KBM-7 (cell line): Measurements from ENCODE around the gene HELT.
A peak's percentile ranks its signal among the peaks of the same experiment; 100 is the strongest.
"Not testable (repeated sequence)": the region's sequence is repeated elsewhere in the genome, so short reads cannot be mapped to it uniquely, and the experiment has no call there.

Experiments used
- DNase-seq: peaks from one replicate; pipeline ENCODE4 v3.0.0-alpha.2; 2015
- in situ Hi-C: fragments of 300-500 bp; cut with MboI; formaldehyde crosslinking; loops from 2 replicates; pipeline ENCODE4 v1.14.3; 2020; ENCODE audit warnings: low sequenced_read_pairs, low pct_unique_long_range_greater_than_20kb, mixed read lengths

HELT gene

DNA sequence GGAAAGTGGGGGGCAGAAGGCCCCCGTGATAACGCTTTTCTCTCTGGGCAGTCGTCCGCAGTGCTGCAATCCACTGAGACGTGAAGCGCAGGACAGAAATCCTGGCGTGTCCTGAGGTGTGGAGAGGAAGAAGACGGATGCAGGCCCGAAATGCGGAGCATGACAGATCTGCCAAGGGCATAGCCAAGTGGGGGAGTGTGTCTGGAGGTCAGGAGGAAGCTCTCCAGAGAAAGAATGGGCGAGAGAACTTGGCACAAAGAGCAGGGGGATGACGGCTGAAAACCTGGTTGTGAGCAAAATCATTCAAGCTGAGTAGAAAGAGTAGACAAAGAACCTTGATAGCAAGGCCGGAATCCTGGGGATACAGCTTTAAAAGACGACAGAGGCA, 23.7 kb upstream of the HELT start:
- DNase-seq, result no peak
- in situ Hi-C loops, result loop anchor here (25.0 kb wide), 1 partner anchor 232 kb away; no protein-coding TSS in a partner anchor

DNA sequence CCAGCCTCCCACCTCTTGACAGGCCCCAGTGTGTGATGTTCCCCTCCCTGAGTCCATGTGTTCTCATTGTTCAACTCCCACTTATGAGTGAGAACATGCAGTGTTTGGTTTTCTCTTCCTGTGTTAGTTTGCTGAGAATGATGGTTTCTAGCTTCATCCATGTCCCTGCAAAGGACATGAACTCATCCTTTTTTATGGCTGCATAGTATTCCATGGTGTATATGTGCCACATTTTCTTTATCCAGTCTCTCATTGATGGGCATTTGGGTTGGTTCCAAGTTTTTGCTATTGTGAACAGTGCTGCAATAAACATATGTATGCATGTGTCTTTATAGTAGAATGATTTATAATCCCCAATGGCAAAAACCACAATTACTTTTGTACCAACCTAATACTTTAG, 20.6 kb upstream of the HELT start:
- in situ Hi-C loops, result loop anchor here (25.0 kb wide), 1 partner anchor 235 kb away; no protein-coding TSS in a partner anchor
- DNase-seq, result not testable (repeated sequence)

DNA sequence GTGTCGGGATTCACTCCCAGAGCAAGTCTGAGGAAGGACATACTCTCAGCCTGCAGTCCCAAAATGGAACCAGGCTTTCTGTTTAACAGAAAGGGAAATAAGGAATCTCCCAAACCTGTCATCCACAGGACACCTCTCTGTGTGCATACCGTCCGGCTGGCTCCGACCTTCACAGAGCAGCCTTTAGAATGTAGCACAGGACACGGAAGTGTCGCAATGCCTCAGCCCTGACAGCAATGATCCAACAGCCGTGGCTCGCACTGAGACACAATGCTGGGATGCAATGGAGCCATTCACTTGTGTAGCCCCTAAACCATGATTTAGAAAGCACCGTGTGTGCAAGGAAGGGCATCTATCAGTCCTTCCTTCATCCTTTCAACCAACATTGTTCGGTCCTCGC, 15.5 kb upstream of the HELT start:
- DNase-seq, result no peak
- in situ Hi-C loops, result no loop called here

DNA sequence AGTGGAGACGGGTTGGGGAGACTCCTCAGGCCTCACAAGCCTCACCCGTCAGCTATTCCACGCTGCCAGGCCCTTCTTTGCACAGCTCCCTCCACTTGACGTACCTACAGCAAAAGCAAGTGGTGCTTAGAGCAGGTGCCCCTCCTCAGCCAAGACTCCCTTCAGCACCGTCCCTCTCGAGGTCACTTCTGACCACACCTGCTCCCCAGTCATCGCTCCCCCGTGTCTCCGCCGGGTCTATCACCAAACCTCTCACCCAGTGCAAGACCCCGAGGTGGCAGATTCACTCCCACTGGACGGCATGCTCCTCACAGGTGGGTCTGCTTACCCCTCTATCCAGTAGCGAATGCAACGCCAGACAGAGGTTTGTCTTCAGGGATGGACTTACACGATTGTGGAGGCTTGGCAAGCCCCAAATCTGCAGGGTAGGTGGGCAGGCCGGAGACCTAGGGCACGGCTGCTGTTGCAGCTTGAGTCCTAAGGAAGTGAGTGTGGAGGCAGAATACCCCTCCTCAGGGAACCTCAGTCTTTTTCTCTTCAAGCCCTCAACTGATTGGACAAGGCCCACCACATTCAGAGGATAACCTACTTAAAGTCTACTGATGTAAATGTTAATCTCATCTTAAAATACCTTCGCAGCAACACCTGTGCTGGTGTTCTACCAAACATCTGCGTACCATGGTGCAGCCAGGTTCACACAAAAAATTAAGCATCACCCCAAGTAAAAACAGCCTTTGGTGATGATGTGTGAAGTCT, 14.5 kb upstream of the HELT start:
- in situ Hi-C loops, result no loop called here
- DNase-seq, result no peak

DNA sequence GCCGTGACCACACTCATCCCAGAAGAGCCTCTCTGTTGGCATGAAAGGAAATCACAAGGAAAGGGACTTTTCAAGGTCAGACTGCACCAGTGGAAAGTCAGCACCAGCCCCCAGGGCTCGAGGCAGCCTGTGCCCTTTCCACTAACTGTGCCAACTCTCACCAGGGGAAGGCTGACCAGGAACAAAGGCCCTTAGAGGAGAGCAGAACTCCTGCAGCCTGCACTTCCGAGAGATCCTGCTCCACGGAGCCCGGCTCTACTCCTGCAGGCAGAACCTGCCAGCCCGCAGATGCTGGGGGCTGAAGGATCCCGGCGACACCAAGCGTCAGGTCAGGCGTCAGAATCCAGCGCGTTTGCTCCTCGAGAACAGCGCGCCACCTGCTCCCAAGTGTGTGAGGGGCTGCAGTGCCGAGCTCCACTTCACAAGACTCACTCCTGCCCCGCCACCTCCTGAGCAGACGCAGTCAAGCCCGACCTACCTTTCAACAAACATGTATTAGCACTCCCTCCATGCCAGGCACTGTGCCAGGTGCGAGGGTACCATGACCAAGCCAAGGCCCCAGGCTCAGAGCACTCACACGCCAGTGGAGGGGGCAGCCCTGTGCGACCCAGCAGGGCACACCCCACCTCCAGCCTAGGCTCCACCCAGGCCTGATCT, 13.6 kb upstream of the HELT start:
- no peak for DNase-seq
- in situ Hi-C loops, result no loop called here

DNA sequence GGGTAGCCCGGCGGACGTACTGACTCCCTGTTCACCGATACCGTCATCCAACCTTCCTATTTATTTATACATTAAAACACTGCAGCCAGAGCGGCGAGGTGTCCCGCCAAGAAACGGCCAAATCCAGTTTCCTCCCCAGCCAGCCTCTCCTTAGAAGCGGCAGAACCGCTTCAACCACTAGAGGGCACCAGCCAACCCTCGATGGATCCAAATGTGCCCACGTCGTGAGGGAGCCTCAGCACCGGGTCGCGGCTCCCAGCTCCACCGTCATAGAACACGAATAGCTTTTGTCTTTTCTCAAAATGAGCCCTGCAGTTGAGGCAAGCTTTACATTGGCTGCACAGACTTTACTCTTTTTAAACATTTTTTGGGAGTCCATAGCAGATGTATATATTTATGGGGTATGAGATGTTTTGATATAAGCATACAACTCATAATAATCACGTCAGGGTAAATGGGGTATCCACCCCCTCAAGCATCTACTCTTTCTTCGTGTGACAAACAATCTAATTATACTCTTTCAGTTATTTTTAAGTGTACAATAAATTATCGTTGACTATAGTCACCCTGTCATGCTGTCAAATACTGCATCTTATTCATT, 13.0 kb upstream of the HELT start:
- peak; percentile 83 for DNase-seq
- in situ Hi-C loops, result no loop called here

DNA sequence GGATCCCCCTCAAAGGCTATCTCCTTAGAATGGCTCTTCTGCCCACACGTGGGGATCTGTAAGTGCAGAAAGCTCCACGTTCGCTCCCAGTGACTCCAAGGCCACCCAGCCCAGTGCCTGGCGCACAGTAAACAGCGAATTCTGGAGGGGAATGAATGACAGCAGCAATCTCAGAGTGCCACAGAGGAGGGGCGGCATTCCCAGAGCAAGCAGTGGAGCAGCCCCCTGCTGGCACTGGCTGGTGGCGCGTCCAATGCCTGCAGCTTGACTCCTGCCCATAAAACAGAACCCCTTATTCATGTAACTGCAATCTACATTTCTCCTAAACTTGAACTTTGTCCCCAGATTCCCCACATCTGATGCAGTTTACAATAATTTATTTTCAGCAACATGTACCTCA, 6.9 kb upstream of the HELT start:
- in situ Hi-C loops, result no loop called here
- peak; percentile 42 for DNase-seq

DNA sequence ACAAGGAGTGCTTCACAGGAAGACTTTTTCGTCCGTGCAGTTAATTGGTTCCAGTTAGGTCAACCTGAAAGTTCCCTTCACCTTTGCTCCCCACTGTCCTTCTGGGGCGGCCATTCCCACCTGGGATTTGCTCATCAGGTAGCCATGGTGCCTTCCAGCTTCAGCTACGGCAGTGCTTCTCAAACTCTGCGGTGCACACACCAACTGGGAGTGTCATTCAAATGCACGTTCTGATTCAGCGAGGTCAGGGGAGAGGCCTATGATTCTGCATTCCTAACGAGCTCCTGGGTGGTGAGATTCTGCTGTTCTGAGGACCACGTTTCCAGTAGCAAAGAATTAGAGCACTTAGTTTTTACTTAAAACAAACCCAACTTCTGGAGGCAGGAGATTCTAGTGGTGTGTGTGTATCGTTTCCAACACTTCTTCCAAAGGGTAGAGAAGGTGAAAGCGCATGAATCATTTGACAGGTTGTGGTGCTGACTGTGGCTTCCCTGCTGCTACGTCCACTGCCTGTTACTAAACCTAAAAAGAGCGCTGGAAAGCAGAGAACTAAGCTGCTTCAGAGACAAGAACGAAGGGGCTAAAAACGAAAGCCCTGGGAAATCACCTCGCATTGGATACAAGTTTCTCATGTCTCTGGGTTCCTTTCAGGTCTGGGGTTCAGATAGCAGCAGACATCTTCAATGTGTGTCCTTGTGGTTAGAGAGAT, 4.7 kb upstream of the HELT start:
- in situ Hi-C loops, result no loop called here
- DNase-seq, result no peak

DNA sequence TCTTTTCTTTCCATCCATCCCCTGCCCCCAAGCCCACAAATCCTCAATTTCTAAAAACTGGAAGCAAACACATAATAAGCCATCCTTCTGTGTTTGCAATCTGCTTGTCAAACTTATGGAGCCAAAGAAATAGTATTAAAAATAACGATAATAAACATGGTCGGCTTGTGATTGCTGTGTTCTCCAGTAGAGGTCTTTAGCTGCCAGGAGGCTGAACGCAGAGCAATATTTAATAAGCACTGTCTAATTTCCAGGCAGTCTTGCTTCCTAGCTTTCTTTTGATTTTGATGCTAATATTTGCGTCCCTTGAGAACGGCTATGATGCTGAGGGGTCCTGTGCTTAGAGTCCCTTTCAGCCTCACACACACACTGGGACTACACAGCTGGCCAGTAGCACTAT, 3.2 kb upstream of the HELT start:
- in situ Hi-C loops, result no loop called here
- no peak for DNase-seq

DNA sequence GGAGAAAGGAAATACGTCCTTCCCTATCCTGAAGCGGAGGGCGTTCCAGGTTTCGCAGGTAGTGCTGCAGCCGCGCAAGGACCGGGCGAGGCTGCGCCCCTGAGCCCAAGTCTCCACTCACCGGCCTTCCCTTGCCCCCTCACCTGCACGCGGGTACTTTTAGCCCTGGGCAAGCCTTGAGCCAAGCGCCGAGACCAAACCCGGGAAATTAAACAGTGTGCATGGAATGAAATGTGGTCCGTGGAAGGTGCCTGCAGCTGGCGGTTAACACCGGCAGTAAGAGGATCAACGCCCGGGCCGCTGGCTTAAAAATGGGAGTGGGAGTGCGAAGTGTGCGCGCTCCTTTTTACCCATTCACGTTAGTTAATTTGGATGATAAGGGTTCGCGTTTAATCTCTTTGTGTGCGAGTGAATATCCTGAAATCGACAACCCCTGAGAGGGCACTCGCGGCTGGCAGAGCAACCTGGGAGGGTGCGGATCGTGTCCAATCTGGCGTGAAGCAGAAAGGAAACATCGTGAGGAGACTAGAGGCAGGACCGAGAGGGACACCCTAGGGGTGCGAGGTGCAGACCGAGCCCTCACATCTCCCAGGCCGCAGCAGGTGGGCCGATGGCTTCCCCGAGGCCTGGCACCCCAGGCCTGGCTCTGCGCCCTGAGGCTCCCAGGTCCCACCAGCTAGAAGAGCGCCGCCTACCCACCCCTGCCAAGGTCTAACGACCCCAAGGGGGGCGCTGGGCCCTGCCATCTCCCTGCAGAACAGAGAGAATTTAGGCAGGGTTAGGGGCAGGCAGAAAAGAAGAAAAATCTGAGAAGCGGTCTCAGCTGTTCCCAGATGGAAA, 2.0 kb upstream of the HELT start:
- DNase-seq, result no peak
- in situ Hi-C loops, result no loop called here

DNA sequence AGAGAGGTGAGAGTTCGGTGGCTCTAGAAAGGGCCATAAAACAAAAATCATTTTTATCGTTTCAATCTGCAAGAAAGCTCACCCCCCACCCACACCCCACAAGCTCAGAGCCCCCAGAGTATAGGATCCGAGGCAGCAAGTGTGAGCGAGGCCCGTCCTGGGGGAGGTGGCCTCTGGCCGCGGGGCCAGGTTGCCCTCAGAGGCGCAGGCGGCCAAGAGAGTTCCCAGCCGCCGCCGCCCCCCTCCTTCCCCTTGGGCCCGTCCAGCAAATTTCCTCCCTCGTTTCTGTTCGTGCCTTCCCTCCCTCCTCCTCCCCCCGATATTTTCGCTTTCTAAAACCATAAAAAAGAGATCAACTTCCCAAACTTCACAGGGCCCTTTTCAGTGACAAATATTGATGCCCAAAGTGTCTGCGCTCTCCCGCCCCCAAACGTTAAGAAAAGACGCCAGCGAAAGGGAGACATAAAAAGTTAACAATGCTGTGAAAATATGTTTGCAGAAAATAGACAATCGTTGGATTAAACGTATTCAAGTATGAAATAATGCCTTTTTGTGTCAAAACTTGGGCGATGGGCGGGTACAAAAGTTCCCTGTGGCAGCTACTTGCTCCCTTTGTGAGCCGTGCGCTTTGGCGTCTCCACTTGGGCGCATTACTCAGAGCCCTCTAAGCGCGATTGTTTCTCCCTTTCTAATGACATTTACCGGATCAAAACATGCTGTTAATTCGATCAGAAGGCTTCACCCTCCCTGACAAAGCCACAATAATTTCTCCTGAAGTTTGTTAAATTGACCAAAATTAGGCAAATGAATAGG, 1.1 kb upstream of the HELT start:
- DNase-seq, result no peak
- in situ Hi-C loops, result no loop called here

DNA sequence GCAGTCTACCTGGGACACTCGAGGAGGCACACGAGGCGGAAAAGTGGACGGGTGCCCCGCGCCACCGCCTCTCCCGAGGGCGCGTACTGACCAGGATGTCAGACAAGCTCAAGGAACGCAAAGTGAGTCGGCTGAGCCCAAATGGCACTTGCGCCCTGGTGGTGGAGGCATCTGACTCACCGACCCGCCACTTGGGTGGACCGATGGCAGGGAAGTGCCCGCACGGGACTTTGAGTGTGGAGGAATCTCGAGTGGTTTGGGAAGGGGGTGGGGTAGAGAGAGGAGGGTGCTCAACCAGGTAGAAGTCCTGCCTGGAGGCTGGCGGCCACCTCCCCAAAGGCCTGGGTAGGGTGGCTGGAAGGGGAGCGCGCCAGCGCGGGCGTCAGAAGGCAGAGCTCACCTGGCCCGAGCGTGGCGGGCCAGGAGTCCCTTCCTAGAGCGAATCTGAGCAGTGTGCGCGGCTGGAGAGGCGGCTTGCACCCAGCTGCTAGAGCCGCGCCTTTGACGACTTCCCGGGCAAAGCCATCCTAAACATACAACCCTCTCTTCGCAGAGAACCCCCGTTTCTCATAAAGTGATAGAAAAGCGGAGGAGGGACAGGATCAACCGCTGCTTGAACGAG, 655 bp downstream of the HELT start:
- no peak for DNase-seq
- in situ Hi-C loops, result no loop called here

DNA sequence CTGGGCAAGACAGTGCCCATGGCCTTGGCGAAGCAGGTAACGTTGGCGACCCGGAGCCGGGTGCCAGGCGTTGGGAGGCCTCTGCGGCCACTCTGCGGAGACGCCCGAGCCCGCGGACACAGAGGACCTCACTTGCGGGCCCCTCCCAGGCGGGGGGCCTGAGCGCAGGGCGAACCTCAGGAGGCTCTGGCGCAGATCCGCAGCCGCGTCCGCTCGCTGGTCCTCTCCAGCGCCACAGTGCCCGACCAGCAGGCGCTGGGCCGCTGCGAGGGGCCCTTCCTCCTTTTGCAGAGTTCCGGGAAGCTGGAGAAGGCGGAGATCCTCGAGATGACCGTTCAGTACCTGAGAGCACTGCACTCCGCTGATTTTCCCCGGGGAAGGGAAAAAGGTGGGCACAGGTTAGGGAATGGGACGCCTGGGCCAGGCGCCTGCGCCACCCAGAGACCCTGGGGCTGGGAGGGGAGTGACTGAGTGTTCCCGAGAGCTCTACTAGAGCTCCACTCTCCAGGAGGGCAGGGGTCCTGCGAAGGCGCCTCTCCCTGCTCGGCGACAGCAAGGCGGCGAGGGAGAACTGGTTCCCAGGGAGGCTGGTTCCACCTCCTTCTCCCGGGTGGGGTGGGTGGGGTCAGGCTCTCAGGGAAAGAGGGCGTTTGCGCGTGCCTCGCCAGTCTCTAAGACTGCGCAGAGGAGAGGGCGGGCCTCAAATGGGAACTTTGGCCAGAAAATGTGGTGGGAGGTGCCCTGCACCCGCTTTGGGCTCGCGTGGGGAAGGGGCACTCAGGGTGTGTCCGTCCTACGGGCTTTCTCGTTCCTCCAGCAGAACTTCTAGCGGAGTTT, 1.4 kb downstream of the HELT start:
- in situ Hi-C loops, result no loop called here
- DNase-seq, result no peak

DNA sequence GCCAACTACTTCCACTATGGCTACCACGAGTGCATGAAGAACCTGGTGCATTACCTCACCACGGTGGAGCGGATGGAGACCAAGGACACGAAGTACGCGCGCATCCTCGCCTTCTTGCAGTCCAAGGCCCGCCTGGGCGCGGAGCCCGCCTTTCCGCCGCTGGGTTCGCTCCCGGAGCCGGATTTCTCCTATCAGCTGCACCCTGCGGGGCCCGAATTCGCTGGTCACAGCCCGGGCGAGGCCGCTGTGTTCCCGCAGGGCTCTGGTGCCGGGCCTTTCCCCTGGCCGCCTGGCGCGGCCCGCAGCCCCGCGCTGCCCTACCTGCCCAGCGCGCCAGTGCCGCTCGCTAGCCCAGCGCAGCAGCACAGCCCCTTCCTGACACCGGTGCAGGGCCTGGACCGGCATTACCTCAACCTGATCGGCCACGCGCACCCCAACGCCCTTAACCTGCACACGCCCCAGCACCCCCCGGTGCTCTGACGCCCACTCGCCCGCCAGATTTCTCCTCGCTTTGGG, 2.1 kb downstream of the HELT start:
- in situ Hi-C loops, result no loop called here

DNA sequence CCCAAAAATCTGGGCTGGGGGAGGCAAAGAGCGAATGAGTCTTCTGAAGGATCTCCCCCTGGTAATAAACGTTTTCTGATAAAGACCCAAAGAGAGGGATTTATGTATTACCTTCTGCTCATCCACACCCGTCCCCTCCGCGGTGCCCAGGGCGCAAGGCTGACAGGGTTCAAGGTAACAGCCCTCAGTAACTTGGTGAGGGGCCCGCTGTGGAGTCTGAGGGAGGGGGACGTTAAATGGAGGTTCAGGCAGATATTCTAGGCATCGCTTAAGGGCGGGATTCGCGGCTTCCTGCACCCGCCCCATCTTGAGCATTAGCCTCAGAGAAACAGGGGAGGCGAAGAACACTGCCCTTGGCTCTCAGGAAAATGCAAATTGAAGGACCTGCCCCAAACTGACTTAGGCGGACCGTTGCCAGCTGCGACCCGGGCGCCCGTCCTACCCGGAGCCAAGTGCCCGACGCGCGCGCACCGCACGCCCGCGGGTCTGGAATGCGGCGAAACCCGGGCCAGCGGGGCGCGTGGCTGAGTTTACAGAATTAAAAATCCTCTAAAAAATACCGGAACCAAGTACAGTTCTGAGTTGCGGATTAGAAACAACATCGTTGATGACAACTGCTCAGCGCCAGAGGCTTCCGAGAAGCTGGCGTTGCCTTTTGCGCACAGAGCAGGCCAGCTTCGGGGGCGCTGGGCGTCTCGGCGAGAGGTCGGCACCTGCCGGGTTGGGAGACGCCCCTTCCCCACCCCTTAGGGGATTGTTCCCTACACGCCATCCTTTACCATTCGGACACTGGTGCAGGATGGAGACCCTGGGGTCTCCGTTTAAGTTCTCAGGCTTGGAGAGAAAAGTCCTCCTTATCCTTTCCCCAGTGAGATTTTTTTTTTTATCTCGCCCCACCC, 2.8 kb downstream of the HELT start:
- in situ Hi-C loops, result no loop called here
- no peak for DNase-seq

More for the DNA sequence above, 2.1 kb downstream of the HELT start:
- DNase-seq, result no peak

DNA sequence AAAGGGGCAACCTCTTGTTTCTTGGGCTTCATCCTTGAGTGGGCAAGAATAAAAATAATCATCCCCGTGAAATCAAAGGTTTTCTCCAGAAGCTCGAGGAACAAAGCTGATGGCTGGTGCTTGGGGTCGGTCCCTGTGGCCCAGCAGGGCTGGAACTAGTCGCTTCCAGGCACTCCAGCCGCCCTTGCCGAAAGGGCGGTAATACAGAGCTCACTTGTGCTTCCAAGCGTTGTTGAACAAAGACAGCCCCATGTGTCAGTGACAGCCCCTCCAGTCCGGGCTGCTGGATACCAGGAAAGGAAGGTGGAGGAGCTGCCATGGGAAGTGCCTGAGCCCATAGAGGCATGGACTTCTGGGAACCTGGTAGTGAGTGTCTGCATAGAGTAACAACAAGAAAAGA, 5.2 kb downstream of the HELT start:
- no peak for DNase-seq
- in situ Hi-C loops, result no loop called here
